ENCODE data around the gene COL15A1. TPM values are rescaled to one million over a fixed set of nuclear protein-coding genes. Genes with fewer than 3 reads are reported as not detected.

Gene COL15A1
- total RNA-seq, 1 experiment from 2014 or later: 0.10 TPM

DNA sequence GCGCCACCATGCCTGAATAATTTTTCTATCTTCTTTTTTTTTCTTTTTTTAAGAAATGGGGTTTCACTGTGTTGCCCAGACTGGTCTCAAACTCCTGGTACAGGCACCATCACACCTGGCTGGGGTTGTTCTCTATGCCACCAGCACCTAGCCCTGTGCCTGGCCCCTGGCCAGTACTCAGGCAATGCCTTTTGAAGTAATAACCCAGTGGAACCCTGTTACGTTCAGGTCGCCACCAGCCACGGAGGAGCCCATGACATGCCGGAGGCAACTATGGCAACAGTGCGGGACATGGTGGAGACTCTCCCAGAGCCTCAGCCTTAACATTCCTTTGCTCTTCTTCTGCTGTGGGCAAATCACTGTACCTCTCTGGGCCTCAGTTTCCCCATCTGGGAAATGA, 14.1 kb downstream of the COL15A1 start:
- ChIA-PET POLR2A (interaction anchor here (0.6 kb wide), 1 partner anchor 135 kb away, joined by 3 read pairs; no protein-coding TSS in a partner anchor), CTCF (no interaction called here)
- no peaks in the 10 kb centered on the region for H3K36me3 ChIP-seq (ENCODE audit: control insufficient read depth, insufficient read depth, low read length)
- in situ Hi-C loops (cut with HindIII; ENCODE audit: low pct_unique_long_range_greater_than_20kb, low sequenced_read_pairs) (no loop called here), intact Hi-C loops (cut with micrococcal nuclease; ENCODE audit: unreplicated experiment) (no loop called here)
- no peaks in the 10 kb centered on the region for H3K9me3 ChIP-seq (ENCODE audit: control insufficient read depth, insufficient read depth, low read depth, low read length)
- no peaks in the 10 kb centered on the region for H3K27me3 ChIP-seq (ENCODE audit: control insufficient read depth, insufficient read depth, low read length)
- H3K4me3 ChIP-seq (ENCODE audit: low read depth in 2 of 2, low read length in 2 of 2): no peak overlapping the region
- ATAC-seq (no peak), DNase-seq (ENCODE audit: low read depth, low spot score) (no peak)
- H3K4me1 ChIP-seq (ENCODE audit: control insufficient read depth, insufficient read depth, low read length): no peaks in the 10 kb centered on the region
- no peak overlapping the region for H3K27ac ChIP-seq (ENCODE audit: low read length)
- no peak for TF ChIP-seq POLR2AphosphoS5 (IDR thresholded peaks at IDR 0.05; ENCODE audit: low read depth, low read length)
- TF ChIP-seq TCF7L2 (IDR thresholded peaks at IDR 0.05; ENCODE audit: low read depth, low read length): no peak
- TF ChIP-seq, protein P1, sequence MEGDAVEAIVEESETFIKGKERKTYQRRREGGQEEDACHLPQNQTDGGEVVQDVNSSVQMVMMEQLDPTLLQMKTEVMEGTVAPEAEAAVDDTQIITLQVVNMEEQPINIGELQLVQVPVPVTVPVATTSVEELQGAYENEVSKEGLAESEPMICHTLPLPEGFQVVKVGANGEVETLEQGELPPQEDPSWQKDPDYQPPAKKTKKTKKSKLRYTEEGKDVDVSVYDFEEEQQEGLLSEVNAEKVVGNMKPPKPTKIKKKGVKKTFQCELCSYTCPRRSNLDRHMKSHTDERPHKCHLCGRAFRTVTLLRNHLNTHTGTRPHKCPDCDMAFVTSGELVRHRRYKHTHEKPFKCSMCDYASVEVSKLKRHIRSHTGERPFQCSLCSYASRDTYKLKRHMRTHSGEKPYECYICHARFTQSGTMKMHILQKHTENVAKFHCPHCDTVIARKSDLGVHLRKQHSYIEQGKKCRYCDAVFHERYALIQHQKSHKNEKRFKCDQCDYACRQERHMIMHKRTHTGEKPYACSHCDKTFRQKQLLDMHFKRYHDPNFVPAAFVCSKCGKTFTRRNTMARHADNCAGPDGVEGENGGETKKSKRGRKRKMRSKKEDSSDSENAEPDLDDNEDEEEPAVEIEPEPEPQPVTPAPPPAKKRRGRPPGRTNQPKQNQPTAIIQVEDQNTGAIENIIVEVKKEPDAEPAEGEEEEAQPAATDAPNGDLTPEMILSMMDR (IDR thresholded peaks at IDR 0.05): no peak
- TF ChIP-seq SIN3A (IDR thresholded peaks at IDR 0.05; ENCODE audit: borderline replicate concordance, insufficient read depth, low read depth, low read length): no peak
- TF ChIP-seq, protein P2, sequence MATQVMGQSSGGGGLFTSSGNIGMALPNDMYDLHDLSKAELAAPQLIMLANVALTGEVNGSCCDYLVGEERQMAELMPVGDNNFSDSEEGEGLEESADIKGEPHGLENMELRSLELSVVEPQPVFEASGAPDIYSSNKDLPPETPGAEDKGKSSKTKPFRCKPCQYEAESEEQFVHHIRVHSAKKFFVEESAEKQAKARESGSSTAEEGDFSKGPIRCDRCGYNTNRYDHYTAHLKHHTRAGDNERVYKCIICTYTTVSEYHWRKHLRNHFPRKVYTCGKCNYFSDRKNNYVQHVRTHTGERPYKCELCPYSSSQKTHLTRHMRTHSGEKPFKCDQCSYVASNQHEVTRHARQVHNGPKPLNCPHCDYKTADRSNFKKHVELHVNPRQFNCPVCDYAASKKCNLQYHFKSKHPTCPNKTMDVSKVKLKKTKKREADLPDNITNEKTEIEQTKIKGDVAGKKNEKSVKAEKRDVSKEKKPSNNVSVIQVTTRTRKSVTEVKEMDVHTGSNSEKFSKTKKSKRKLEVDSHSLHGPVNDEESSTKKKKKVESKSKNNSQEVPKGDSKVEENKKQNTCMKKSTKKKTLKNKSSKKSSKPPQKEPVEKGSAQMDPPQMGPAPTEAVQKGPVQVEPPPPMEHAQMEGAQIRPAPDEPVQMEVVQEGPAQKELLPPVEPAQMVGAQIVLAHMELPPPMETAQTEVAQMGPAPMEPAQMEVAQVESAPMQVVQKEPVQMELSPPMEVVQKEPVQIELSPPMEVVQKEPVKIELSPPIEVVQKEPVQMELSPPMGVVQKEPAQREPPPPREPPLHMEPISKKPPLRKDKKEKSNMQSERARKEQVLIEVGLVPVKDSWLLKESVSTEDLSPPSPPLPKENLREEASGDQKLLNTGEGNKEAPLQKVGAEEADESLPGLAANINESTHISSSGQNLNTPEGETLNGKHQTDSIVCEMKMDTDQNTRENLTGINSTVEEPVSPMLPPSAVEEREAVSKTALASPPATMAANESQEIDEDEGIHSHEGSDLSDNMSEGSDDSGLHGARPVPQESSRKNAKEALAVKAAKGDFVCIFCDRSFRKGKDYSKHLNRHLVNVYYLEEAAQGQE (IDR thresholded peaks at IDR 0.05; ENCODE audit: insufficient read depth in 1 of 2, low read depth in 2 of 2, low read length in 1 of 2): no peak
- BruUV-seq (replicated peaks): no TSS peak

DNA sequence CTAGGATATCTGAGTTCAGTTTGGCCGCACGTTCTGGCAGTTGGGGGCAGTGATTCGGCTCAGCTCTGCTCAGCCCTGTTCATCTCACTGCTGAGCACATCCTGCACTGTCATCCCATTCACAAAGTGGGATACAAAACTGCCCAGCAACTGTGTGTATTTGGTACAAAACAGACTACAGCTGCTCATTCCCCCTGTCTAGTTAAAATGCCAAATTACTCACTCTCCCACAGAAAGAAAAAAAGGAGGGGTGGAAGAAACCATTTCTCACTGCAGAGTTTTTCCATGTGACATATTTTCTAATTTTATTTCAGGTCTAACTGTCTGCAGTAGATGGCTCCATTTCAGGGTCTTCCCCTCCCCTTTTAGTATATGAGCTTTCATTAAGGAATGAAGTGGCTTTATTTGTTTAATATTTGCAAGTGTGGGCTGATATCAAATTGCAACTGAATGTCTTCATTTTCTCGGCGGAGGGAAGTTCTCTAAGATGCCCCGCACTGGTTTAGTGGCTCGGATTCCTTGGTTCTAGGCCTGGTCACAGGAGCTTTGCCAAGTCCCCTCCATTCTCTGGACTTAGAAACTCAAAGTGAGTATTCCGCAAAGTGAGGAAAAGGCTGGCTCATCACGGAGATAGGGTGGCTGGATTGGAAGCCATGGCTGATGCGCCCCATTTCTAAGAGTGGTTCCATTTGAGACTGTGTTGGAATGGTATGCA, 14.7 kb downstream of the COL15A1 start:
- Histone ChIP-seq H3K36me3 (ENCODE audit: control insufficient read depth, insufficient read depth, low read length) (no peaks in the 10 kb centered on the region), H3K9me3 (ENCODE audit: control insufficient read depth, insufficient read depth, low read depth, low read length) (no peaks in the 10 kb centered on the region), H3K4me3 (ENCODE audit: low read depth in 2 of 2, low read length in 2 of 2) (no peak overlapping the region), H3K27ac (ENCODE audit: low read length) (no peak overlapping the region), H3K27me3 (ENCODE audit: control insufficient read depth, insufficient read depth, low read length) (no peaks in the 10 kb centered on the region), H3K4me1 (ENCODE audit: control insufficient read depth, insufficient read depth, low read length) (no peaks in the 10 kb centered on the region)
- intact Hi-C loops (cut with micrococcal nuclease; ENCODE audit: unreplicated experiment) (no loop called here), in situ Hi-C loops (cut with HindIII; ENCODE audit: low pct_unique_long_range_greater_than_20kb, low sequenced_read_pairs) (no loop called here)
- no TSS peak for BruUV-seq (replicated peaks)
- DNase-seq (ENCODE audit: low read depth, low spot score): no peak
- ATAC-seq: no peak
- TF ChIP-seq SIN3A (IDR thresholded peaks at IDR 0.05; ENCODE audit: borderline replicate concordance, insufficient read depth, low read depth, low read length) (no peak), TCF7L2 (IDR thresholded peaks at IDR 0.05; ENCODE audit: low read depth, low read length) (no peak), POLR2AphosphoS5 (IDR thresholded peaks at IDR 0.05; ENCODE audit: low read depth, low read length) (no peak)
- TF ChIP-seq, protein P1 (IDR thresholded peaks at IDR 0.05): no peak
- TF ChIP-seq, protein P2 (IDR thresholded peaks at IDR 0.05; ENCODE audit: insufficient read depth in 1 of 2, low read depth in 2 of 2, low read length in 1 of 2): no peak
- POLR2A ChIA-PET: interaction anchor here (0.6 kb wide), 1 partner anchor 134 kb away, joined by 3 read pairs; no protein-coding TSS in a partner anchor
- CTCF ChIA-PET: no interaction called here

Measured in Panc1 (cell line).